G401 (cell line): ENCODE data around the gene ERBB2. TPM values are rescaled to one million over a fixed set of nuclear protein-coding genes. Genes with fewer than 3 reads are reported as not detected.
"Not testable (repeated sequence)": the region's sequence is repeated elsewhere in the genome, so short reads cannot be mapped to it uniquely, and the experiment has no call there.

Source experiments
- DNase-seq: peaks from one replicate; pipeline ENCODE4 v3.0.0-alpha.2; 2015; ENCODE audit warnings: low spot score
- in situ Hi-C: cut with HindIII; loops from 2 replicates; pipeline ENCODE4 v1.10.0; 2016; ENCODE audit warnings: low sequenced_read_pairs, mixed read lengths
- total RNA-seq: library from RNA; depleted of rRNA; stranded (reverse); fragments of >200 nt; shearing (Covaris generic); gene quantifications from 2 replicates; pipeline ENCODE4 v1.2.3, GENCODE V29; 2014

Gene ERBB2
- total RNA-seq, 1 experiment from 2014 or later = 44.7 TPM

- in situ Hi-C loops = loop anchor here (25.0 kb wide), 1 partner anchor 288 kb away; the partner anchor contains the start of gene PSMD3
These were observed 577 bp upstream of the ERBB2 start for GRCh38 chr17:39699157-39699817.

DNA sequence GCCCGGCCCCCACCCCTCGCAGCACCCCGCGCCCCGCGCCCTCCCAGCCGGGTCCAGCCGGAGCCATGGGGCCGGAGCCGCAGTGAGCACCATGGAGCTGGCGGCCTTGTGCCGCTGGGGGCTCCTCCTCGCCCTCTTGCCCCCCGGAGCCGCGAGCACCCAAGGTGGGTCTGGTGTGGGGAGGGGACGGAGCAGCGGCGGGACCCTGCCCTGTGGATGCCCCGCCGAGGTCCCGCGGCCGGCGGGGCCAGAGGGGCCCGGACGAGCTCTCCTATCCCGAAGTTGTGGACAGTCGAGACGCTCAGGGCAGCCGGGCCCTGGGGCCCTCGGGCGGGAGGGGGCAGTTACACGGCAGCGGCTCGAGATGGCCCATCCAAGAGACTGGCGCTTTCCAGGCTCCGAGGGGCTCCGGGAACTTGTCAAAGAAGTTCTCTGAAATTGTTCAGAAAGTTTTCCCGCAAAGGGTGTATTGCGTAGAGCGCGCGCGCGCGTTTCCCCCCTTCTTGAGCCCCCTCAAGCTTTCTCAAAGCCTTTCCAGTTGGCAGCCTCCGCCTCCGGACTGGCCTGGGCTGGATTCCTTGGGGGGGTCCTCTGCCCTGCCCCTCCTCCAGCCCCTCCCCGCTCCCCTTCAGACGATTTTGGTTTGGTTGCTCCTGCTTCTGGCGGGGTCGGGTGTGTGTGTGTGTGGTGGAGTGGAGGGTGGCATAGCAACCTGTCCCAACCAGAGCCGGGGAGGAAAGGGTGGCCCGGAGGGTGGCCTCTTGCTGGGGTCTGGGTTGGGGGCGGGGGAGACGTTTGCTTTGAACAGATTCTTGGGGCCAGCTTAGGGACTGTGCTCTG lies 504 bp downstream of the ERBB2 start:
- in situ Hi-C loops = no loop called here
- DNase-seq = no peak

More at GRCh38 chr17:39699157-39699817, 577 bp upstream of the ERBB2 start:
- DNase-seq = not testable (repeated sequence)

DNA sequence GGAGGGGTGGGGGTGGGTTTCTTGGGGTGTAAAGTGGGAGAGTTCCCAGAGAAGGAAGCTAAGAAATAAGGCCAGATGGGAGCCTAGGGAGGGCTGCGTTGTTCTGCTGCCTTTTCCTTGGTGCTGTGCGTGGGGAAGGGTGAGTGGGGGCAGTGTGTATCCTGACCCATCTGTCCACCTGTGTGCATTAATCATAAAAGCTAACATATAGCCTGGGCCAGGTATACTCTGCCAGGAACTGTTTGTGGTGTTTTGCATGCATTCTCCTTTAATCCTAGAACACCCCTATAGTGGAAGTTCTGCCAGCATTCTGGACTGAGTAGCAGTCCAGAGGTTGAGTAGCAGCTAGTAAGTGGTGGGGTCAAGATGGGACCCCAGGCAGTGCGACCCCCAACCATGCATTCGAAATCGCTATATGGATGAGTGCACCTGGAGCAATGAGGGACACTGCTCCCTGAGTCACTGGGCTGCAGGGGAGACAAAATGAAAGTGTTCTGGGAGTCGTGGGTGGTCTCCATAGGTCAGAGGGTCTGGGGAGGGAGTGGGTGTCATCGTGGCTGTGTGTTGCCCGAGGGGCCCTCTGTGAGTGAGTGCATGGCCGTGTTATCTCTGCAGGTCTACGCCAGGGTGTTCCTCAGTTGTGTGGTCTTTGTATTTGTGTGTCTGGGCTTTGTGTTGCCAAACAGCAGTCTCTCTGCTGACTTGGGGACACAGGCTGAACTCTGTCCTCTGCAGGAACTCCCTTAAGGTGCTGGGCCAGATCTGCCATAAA lies 1.3 kb downstream of the ERBB2 start:
- DNase-seq = no peak
- in situ Hi-C loops = no loop called here

- in situ Hi-C loops = no loop called here
- DNase-seq = no peak
These were observed 2.0 kb downstream of the ERBB2 start for GRCh38 chr17:39701784-39702422.

DNA sequence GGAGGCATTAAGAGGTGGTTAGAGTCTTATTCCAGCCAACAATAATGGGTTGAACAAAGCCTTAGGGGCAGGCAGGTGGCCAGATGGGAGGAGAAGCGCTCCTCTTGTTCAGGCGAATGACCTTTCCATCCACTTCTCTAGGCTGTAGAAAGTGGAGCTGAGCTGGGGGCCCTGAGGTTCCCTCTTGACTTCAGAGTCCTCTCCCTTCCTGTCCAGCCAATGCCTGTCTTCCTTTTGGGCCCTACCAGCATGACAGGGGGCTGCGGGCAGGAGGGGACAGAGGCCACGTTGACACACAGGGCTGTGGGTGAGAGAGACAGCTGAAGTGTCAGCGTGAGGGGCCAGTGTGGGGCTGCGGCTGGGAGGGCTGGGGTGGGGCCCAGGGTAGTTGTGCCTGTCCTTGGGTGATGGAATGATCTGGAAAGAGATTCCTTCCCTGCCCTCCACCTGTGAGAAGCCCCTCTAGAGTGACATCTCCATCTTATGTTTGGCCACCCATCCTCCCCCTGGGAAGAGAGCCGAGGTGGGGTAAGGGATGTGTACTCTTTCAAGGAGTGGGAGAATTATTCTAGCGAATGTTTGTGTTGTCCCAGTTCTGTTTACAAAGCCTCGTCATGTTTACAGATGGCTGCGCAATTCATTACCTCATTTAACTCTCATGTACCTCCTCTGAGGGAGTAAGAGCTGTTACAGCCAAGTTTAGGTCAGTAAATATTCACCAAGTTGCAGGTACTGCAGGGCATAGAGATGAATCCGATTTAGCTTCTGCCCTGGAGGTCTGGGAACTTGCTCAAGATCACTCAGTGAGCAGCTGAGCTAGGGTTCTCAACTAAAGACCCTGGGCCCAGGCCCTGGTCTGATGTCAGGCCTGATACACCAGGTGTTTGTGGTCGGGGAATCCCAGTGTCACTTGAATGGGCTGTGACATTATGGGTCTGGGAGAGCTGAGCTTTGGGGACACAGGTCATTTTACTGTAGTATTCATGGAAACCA lies 3.3 kb downstream of the ERBB2 start:
- in situ Hi-C loops = no loop called here
- DNase-seq = no peak

- in situ Hi-C loops = no loop called here
- no peak for DNase-seq
These were observed 4.0 kb downstream of the ERBB2 start for GRCh38 chr17:39703913-39704312.

DNA sequence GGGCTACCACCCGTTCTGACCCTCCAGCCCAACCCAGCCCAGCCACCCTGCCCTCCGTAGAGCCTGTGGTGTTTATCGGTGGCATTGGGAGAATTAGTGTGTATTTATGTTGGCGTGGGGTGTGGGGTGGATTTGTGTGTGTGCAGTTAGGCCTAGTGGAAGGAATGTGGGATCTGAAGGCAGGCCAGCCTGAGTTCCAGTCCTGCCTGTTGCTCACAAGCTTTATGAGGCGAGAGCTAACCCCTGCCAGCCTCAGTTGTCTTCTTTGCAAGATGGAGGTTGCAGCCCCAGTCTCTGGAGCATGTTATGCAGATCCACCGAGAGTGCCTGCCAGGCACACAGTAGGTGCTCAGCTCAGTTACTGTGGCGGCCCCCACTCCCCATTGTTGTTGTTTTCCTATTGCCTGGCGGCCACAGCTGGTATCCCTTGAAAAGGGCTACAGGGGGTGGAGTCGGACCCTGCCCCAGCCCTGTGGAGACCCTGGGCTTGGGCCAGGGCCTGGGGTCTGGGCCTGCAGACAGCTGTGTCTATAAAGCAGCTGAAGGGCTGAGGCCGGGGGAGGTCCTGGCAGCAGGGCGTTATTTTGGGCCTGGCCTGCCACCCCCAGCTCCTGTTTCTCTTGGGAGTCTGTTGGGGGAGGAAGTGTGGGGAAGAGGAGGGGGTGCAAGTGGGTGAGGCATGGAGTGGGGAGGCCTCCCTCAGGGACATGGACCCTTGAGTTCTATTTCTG lies 5.1 kb downstream of the ERBB2 start:
- in situ Hi-C loops = no loop called here

DNA sequence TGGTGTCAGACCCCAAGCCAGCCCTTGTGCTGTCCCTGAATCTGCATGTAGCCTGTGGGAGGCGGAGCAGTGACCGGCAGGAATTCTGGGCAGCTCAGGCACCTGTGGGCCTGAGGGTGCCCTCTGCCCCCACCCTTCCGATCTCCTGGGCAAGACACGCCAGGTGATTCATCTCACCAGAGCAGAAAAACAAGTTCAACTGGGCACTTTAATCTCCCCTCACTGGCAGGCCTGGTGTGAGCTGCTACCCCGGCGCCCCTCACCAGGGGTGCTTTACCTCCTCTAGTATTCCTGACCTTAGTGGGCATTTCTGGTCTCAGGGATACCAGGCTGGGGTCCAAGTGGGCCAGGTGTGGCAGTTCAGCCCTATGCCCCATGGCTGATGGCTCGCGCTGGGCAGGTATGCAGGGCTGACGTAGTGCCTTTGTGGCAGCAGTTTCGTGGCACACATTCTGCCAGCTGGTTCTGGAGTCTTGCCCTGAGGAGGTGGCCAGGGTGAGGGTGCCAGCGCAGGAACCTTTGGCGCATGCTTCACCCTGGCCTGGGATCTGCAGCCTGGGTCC lies 6.0 kb downstream of the ERBB2 start:
- in situ Hi-C loops = no loop called here
- DNase-seq = no peak

More for the DNA sequence above, 5.1 kb downstream of the ERBB2 start:
- no peak for DNase-seq

DNA sequence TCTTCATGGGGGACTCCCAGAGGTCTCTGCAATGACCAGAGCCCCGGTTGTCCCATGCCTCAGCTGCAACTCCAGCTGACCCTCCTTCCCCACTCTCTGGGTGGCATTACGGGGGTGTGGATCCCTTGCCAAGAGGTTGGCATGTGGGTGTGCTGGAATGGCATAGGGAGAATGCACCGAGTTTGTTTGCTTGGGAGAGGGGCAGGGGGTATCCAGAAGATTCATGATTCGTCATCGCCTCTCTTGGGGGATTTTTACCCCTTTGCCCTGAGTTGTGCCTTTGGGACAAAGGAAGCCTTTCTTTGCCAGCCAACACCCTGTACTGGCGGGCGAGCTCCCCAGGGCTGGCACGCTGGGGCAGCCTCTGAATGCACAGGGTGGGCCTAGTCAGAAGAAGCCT lies 6.5 kb downstream of the ERBB2 start:
- DNase-seq = no peak
- in situ Hi-C loops = no loop called here

DNA sequence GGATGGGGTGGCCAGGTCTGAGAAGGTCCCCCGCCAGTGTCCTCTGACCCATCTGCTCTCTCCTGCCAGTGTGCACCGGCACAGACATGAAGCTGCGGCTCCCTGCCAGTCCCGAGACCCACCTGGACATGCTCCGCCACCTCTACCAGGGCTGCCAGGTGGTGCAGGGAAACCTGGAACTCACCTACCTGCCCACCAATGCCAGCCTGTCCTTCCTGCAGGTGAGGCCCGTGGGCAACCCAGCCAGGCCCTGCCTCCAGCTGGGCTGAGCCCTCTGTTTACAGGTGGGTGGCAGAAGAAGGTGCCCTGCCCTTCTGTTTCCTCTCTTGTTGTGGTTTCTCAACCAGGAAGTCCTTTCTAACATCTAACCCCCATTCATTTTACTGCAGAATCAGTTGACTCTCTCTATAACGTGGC lies 7.1 kb downstream of the ERBB2 start:
- no peak for DNase-seq
- in situ Hi-C loops = no loop called here

GRCh38 chr17:39709319-39709997 lies 9.6 kb downstream of the ERBB2 start:
- in situ Hi-C loops = no loop called here
- DNase-seq = no peak

DNA sequence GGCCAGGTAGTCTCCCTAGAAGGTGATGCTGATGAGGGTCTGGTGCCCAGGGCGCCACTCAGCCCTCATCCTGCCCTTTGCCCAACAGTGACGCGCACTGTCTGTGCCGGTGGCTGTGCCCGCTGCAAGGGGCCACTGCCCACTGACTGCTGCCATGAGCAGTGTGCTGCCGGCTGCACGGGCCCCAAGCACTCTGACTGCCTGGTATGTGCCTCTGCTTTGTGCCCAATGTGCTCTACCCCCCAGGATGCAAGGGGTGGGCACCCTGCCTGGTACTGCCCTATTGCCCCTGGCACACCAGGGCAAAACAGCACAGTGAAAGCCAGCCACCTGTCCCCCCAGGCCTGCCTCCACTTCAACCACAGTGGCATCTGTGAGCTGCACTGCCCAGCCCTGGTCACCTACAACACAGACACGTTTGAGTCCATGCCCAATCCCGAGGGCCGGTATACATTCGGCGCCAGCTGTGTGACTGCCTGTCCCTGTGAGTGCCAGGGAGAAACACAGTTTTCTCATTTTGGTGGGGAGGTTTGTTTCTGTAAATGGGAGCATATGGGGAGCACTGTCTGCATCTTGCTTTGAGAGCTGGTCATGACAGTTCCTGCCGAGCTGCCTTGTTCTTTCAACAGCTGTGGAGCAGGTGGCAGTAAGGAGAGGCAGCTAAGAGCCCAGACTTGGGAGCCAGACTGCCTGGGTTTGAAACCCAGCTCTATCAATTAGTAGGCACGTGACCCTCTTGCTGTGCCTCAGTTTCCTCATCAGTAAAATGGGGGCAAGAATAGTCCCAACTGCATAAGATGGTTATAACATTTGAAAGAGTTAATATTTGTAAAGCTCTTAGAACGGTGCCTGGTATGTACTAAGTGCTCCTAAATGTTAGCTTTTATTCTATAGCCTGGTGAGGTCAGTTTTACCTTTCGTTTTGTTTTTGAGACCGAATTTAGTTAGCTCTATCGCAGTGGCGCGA lies 10.4 kb downstream of the ERBB2 start:
- DNase-seq = no peak
- in situ Hi-C loops = no loop called here

GRCh38 chr17:39711071-39711470 lies 11.2 kb downstream of the ERBB2 start:
- in situ Hi-C loops, DNase-seq: not testable (repeated sequence)

GRCh38 chr17:39711851-39712250 lies 12.0 kb downstream of the ERBB2 start:
- in situ Hi-C loops = no loop called here
- no peak for DNase-seq

GRCh38 chr17:39714234-39714633 lies 14.4 kb downstream of the ERBB2 start:
- DNase-seq = no peak
- in situ Hi-C loops = no loop called here
